NB4 (cell line): Measurements from ENCODE around the gene MRPL51.

Source experiments
- MYC ChIP-seq: IDR thresholded peaks from 2 replicates; pipeline ENCODE4 v1.6.1; 2011; ENCODE audit warnings: low read depth, low read length
- POLR2A ChIP-seq: IDR thresholded peaks from 2 replicates; pipeline ENCODE4 v1.6.1; 2011; ENCODE audit warnings: mild to moderate bottlenecking; ENCODE audit not compliant: insufficient read length; ENCODE audit errors: extremely low read depth
- TF ChIP-seq, protein P1 (sequence below): IDR thresholded peaks from one replicate; pipeline ENCODE4 v1.5.1; 2012; ENCODE audit warnings: low read depth, low read length

DNA sequence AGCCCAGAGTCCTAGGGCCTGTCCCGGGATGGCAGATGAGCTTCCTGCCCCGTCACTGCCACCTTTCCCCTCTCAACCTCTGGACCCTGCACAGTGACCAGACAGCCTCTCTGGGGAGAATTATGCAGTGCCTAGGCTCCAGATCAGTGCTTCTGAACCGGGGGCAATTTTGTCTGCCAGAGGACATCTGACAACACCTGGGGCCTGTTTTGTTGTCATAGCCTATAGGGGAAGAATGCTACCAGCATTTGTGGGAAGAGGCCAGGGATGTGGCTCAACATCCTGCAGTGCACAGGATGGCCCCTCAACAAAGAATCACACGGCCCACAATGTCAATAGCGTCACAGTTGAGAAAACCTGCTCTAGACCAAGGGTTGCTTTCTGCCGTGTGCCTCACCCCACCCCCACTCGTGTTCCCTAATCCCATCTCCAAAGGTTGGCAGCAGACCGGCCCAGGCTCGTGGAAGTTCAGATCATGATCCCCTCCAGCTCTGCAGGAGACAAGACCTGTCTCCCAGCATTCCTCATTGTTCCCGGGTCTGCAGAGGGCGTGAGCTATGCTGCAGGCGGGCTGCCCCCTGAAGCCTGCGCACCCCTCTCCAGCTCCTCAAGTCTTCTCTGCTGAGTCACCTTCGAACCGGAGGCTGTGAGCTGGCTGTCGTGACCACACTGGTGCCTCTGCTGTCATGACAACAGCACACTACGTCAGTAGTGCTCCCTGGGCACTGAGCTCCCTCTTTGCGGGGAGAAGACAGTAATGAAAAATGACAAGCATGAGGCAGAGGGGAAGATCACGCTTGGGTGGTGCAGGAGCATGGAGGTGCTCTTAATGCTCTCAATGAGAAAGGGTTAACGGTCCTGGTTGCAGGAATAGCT lies 39.2 kb upstream of the MRPL51 start:
- TF ChIP-seq, protein P1, sequence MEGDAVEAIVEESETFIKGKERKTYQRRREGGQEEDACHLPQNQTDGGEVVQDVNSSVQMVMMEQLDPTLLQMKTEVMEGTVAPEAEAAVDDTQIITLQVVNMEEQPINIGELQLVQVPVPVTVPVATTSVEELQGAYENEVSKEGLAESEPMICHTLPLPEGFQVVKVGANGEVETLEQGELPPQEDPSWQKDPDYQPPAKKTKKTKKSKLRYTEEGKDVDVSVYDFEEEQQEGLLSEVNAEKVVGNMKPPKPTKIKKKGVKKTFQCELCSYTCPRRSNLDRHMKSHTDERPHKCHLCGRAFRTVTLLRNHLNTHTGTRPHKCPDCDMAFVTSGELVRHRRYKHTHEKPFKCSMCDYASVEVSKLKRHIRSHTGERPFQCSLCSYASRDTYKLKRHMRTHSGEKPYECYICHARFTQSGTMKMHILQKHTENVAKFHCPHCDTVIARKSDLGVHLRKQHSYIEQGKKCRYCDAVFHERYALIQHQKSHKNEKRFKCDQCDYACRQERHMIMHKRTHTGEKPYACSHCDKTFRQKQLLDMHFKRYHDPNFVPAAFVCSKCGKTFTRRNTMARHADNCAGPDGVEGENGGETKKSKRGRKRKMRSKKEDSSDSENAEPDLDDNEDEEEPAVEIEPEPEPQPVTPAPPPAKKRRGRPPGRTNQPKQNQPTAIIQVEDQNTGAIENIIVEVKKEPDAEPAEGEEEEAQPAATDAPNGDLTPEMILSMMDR, result no peak
- peak; percentile 38; the same call in 1 of the 2 replicates for TF ChIP-seq MYC
- peak; percentile 46 for TF ChIP-seq POLR2A
